Measurements from ENCODE around the gene MORN1. TPM values are rescaled to one million over a fixed set of nuclear protein-coding genes. Genes with fewer than 3 reads are reported as not detected.

Gene MORN1
- total RNA-seq, 4 donors from 2014 or later: 2.8 to 9.6 (median 4.3) TPM

- TF ChIP-seq CTCF (IDR thresholded peaks at IDR 0.05; ENCODE audit: low read depth): no peak
These were observed 101.2 kb downstream of the MORN1 start for GRCh38 chr1:2290171-2290578.

GRCh38 chr1:2289607-2290006 is 101.7 kb downstream of the MORN1 start:
- no peak for TF ChIP-seq CTCF (IDR thresholded peaks at IDR 0.05; ENCODE audit: low read depth)

- TF ChIP-seq CTCF (IDR thresholded peaks at IDR 0.05; ENCODE audit: low read depth): no peak
These were observed 102.4 kb downstream of the MORN1 start for GRCh38 chr1:2288816-2289536.

- TF ChIP-seq CTCF (IDR thresholded peaks at IDR 0.05; ENCODE audit: low read depth): no peak
These were observed 103.0 kb downstream of the MORN1 start for GRCh38 chr1:2288311-2288710.

GRCh38 chr1:2287649-2288048 is 103.7 kb downstream of the MORN1 start:
- no peak for TF ChIP-seq CTCF (IDR thresholded peaks at IDR 0.05; ENCODE audit: low read depth)

- no peak for TF ChIP-seq CTCF (IDR thresholded peaks at IDR 0.05; ENCODE audit: low read depth)
These were observed 104.4 kb downstream of the MORN1 start for GRCh38 chr1:2286923-2287322.

- no peak for TF ChIP-seq CTCF (IDR thresholded peaks at IDR 0.05; ENCODE audit: low read depth)
These were observed 106.4 kb downstream of the MORN1 start for GRCh38 chr1:2284932-2285331.

Measured in subcutaneous adipose tissue (tissue), 4 donors.